GM21825 (cell line): Measurements from ENCODE around the gene ACTR5.
A peak's percentile ranks its signal among the peaks of the same experiment; 100 is the strongest.
"Not testable (repeated sequence)": the region's sequence is repeated elsewhere in the genome, so short reads cannot be mapped to it uniquely, and the experiment has no call there.

Experiments
- ATAC-seq: cut with Tn5 transposase; IDR thresholded peaks from one replicate; pipeline ENCODE4 v1.9.1; 2021; ENCODE audit warnings: mild to moderate bottlenecking, moderate library complexity; ENCODE audit not compliant: unreplicated experiment

ACTR5 gene

DNA sequence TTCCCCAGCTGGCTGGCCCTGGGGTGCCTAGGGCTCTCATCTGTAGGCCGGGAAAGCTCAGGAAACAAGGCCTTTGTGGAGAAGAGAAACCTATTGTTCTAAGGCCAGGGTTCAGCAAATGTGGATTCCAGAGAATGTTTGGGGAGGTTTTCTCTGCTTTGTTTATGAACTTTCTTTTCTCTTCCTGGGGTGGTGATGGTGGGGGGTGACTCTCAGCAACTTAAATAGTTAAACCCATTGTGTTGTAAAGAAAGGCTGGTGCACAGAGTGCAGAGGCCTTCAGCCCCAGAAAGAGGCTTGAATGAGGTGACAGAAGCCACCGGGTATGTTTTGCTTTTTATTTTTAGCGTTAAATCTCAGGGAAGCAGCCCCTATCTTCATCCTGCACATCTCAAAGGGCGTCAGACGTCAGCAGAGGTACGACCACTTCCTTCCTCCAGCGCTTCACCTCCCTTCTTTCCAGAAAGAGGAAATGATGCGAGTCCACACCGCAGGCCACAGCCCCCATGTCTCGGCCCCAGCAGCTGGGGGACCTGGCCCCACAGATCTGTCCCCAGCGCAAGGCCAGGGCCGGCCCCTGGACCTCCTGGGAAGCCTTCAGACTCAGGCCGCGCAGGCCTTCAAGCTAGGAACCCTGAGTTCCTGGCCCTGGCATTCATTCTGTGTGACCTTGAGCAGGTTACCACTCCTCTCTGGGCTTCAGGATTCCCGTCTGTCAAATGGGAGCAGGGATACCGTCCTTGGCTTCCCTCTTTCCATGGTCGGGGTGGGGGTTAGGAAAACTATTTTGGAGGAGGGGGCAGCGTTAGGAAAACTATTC, 56.6 kb downstream of the ACTR5 start:
- peak; percentile 38 for ATAC-seq

DNA sequence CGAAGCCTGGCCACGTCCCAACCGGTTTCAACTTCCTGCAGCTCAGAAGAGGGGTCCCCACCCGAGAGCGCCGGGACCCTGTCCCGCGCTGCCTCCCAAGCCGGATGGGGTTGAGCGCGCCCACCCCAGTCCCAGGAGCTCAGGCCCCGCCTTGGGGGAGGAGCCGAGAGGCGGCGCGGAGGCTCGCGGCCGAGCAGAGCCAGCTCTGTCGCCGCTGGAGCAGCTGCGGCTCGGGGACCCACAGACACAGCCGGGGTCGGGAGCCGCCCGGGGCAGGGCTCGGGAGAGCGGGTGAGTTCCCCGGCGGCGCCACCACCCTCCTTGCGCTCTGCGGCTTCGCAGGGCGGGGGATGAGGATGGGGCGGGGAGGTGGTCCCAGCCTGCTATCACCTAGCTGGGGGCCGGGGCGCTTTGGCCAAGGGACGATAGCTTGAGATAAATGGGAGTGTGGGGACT, 57.3 kb downstream of the ACTR5 start, which contains the start of gene PPP1R16B:
Gene PPP1R16B, plus strand, starts transcription at position 196 of the 456 bp plus-strand sequence. CDS start 30,229 bp downstream, outside the sequence.
- ATAC-seq: peak; percentile 54

DNA sequence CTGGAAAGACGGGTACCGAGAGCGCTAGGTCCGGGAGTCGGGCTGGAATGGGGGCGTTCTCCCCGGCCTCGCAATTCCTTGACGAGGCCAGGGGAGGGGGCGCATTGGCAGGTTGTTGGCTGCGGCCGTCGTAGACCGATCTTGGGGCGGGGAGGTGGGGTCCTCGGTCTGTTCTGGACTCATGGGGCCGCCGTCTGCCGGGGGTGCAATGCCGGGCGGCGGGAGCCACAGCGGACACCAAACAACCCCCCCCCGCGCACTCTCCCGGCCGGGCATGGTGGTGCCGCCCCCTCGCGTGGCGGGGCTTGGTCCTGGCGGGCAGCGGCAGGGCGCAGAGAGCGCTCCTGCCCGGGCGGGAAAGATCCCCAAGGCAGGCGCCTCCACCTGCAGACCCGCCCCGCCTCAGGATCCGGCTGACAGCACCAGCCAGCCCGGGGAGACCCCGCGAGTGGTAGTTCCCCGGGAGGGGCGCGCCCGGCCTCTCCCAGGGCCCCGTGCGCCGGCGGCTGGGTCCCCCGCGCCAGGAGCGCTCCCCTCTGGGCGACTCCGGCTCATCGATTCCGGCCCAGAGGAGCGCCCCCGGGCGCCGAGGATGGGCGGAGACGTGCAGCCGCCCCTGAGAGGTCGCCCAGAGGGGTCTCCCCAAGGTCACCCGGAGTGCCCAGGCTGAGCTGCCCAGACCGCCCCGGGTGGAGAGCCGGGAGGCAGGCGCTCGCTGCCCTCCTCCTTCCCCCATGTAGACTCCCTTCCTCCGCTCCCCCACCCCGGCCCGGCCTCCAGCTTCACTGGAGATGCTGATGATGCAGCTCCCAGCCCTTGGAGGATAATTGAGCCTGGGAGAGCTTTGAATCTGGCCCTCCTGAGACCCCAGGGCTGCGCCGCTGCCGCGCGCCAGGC, 57.9 kb downstream of the ACTR5 start:
- ATAC-seq: no peak

DNA sequence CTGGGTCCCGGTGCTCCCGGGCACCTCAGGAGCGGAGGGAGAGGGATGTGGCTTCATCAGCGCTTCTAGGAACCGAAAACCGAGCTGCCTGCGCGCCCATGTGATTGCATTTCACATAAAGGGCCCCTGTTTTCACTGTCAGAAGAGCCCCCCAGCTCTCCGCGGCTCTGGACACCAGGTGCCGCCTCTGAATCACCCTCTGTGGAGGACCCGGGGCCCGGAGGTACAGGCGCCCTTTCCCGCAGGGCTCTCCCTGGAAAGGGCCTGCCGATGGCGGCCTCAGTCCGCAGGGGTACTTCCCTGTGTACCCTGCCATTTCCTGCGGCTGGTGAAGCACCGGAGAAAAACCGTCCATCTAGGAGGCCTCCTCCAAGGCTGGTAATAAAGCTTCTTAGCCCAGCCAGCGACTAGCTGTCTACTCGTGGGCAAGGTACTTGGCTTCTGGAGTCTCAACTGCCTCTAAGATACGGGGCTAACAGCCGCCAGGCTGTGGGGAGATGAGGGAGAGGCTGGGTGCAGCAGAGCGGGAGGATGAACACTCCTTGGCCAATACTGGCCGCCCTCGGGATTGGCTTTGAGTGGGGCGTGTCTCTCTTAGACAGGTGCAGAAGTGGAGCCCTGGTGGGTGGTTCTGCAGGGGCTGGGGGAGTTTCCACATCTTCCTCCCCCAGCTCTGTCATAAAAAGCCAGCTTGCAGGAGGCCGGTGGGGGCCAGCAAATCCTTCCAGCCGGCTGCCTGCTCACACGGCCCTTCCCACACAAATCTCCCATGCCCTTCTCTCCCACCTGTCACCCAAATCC, 58.8 kb downstream of the ACTR5 start:
- no peak for ATAC-seq

DNA sequence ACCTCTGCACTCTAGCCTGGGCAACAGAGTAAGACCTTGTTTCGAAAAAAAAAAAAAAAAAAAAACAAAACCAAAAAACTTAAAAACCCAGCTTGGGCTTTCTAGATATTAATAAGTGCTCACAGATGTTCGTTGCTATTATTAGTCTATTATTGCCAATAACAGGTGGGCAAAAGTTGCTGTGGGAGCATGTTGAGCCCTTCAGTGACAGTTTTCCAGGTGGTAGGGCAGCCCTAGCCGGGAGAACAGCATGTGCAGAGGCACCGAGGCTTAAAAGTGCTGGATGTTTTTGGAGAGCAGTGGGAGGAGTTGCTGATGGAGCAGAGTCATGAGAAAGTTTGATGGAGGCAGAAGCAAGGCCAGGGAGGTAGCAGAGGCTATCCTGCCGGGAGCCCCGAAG, 61.7 kb downstream of the ACTR5 start:
- ATAC-seq: no peak

DNA sequence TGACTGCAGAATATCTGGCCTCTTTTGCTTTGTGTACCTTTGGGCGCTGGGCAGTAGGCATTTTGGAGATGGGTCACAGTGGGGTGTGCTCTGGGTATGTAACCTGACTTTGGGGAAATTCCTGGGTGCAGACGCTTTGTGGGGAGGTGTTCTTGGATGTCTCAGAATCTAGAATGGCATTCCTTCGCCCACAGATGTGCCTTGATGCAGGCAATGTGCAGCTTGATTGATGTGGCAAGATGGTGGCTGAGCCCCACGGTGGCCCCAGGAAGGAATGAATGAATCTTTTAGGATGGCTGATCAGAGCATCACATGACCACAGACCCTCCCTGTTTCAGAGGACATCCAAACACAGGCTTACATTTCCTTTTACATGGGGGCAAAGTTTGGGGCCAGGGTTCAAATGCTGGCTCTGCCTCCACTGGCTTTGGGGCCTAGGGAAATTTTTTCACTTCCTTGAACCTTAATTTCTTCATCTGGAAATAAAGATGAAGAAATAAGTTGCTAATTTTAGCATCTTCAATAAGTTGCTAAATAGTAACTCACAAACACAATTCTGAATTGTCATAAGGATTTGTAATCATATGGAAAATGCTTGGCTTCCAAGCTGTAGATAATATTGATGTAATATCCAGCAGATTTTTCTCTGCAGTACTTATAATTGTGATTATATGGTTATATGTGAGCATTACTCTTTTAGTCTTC, 62.8 kb downstream of the ACTR5 start:
- no peak for ATAC-seq

DNA sequence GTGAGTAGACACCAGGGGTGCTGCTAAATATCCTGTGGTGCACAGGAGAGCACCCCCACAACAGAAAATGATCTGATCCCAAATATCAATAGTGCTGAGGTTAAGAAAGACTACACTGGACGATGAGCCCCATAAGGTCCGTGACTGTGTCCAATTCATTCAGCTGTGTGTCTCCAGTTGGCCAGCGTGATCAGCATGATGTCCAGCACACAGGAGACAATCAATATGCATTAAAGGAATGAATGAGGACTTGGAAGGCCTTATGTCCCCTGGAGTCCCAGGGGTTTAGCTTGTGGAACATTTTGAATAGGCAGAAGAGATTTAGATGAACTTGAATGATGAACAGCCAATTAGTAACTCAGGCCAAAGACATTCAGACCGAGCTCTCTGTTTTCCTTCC, 63.5 kb downstream of the ACTR5 start:
- ATAC-seq: no peak

DNA sequence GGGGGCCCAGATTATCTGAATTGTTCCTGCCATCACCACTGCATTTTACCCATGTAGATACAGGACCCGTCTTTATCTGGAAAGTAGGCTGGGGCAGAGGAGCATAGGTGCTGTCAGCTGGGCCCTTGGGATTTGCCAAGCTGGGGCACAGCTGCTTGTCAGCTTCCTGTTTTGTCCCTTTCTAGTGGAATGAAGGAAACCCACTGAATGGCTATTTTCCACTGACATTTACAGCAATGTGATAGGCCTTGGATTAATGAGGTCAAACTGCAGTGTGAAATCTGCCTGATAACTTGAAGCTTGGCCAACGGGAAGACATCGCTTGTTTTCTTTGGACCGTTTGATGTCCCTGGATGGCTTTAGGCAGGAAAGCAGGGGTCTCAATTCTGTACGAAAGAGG, 63.9 kb downstream of the ACTR5 start:
- ATAC-seq: no peak

DNA sequence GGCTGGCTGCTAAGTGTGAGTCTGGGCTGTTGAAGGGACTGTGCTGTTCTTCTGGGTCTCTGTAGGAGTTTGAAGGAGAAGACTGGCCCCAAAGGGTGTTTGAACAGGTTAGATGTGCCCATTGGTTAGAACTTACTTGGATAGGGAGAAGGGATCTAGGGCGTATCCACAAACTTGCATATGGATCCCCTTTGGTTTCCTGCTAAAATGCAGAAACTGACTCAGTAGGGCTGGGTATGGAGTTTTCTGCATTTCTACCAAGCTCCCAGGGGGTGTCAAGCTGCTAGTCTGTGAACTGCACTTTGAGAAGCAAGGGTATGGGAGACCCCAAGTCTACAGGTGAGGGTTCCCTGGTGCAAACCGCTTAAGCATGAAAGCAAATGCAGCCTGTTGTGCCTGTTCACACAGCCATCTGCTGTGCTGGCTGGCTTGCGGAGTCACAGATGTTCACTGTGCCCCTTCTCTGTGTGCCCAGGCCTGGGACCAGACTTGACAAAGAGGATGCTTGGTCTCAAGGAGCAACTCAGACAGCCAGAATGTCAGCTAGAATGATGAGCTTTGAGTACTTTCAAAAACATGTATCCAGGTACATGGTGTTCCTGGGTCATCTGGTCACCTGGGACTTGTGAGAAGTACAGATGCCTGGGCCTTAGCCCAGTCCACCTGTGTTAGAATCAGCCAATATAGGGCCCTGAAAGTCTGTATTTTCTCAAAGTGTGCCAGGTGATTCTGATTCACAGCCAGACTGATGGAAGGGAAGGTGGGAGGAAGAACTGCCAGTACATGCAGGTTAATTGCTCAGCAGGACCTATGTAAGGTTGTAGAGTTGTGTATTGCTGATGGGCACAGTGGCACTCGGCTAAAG, 64.7 kb downstream of the ACTR5 start:
- ATAC-seq: no peak

DNA sequence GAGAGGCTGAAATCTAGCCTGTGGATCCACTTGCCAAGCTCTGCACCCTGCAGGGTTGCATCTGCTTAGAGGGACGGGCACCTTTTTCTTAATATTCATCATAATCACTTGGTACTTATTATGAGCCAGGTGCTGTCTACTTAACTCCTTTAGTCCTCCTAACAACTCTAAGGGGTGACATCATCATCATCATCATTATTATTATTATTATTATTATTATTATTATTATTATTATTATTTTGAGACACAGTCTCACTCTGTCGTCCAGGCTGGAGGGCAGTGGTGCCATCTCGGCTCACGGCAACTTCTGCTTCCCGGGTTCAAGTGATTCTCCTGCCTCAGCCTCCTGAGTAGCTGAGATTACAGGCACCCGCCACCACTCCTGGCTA, 65.3 kb downstream of the ACTR5 start:
- not testable (repeated sequence) for ATAC-seq

DNA sequence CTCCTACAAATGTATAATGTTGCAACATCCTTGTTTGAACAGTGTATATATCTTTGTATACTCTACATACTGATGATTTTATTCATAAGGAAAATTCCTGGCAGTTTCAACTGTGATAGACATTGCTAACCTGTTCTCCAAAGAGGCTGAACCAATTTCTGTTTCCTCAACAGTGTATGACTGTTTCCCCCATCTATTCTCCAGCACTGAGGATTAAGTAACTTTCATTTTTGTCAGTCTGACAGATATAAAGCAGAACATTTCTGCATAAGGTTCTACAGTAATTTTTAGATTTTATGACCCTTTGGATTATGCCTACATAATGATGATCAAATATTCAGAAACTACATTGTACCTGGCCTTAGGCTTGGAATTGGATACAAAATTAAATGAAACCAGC, 67.2 kb downstream of the ACTR5 start:
- ATAC-seq: no peak

DNA sequence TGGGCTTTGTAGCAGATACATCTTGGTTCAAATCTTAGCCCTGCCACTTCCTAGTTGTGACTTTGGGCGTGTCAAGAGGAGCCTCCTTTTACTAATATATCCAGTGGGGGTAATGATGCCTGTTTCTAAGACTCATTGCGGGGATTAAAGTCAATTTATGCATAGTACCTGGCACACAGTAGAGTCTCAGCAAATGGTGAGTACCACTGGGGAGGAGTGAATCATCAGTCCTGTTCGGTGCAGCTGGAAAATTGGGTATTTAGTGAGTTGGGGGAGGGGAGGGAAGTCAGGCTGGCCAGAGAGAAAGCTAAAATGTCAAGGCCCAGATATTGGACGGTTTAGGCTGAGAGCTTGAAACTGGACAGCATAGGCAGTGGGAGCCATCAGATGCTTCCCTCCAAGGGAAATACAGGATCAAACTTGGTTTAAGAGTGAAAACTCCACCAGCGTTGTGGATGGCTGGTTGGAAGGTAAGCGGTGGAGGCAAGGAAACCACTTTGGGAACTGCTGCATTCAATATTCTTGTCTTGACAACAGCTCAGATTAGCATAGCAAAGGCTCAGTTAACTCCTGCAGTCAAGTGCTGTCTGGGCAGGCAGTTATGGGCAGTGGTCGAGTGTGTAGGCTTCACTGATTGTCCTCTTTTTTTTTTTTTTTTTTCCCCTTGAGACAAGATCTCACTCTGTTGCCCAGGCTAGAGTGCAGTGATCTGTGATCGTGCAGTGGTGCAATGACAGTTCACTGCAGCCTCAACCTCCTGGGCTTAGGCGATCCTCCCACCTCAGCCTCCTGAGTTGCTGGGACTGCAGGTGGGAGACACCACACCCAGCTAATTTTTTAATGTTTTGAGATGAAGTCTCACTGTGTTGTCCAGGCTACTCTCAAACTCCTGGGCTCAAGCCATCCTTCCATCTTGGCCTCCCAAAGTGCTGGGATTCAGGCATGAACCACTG, 70.1 kb downstream of the ACTR5 start:
- ATAC-seq: no peak
